GM12874 (cell line): ENCODE results near the gene ATMIN.

ENCODE experiments used
- CTCF ChIP-seq: IDR thresholded peaks from 2 replicates; pipeline ENCODE4 v1.5.1; 2011; ENCODE audit warnings: low read depth, mild to moderate bottlenecking, control low read depth, low read length, moderate library complexity; ENCODE audit not compliant: insufficient read depth

ATMIN gene

GRCh38 chr16:81006813-81007695, 28.6 kb upstream of the ATMIN start, which contains the start of the genes CENPN and CMC2:
Gene CENPN (plus strand): TSS chr16:81007214. CDS start chr16:81011940, 4,726 bp downstream.
Gene CMC2 (minus strand): TSS chr16:81006885. CDS start chr16:80997394, 9,491 bp downstream.
- no peak for TF ChIP-seq CTCF

- TF ChIP-seq CTCF, result no peak
Observed at GRCh38 chr16:81008505-81008789, 27.2 kb upstream of the ATMIN start.

- no peak for TF ChIP-seq CTCF
Observed at GRCh38 chr16:81012974-81013373, 22.7 kb upstream of the ATMIN start.

- no peak for TF ChIP-seq CTCF
Observed at GRCh38 chr16:81014672-81015071, 21.0 kb upstream of the ATMIN start.

GRCh38 chr16:81018496-81018895, 17.1 kb upstream of the ATMIN start:
- no peak for TF ChIP-seq CTCF

GRCh38 chr16:81026429-81026828, 9.2 kb upstream of the ATMIN start:
- TF ChIP-seq CTCF, result no peak

GRCh38 chr16:81029930-81030604, 5.6 kb upstream of the ATMIN start:
- no peak for TF ChIP-seq CTCF
